Measurements from ENCODE around the gene PDGFD.

Gene PDGFD

GRCh38 chr11:104154296-104154695 is 9.7 kb downstream of the PDGFD start:
- TF ChIP-seq CTCF (IDR thresholded peaks at IDR 0.05): no peak

GRCh38 chr11:104152941-104153505 is 10.9 kb downstream of the PDGFD start:
- TF ChIP-seq CTCF (IDR thresholded peaks at IDR 0.05): no peak

GRCh38 chr11:104151404-104152204 is 12.3 kb downstream of the PDGFD start:
- TF ChIP-seq CTCF (IDR thresholded peaks at IDR 0.05): peak; percentile 57

- TF ChIP-seq CTCF (IDR thresholded peaks at IDR 0.05): no peak
Measured at GRCh38 chr11:104148706-104149105, 15.2 kb downstream of the PDGFD start.

GRCh38 chr11:104148074-104148473 is 15.9 kb downstream of the PDGFD start:
- no peak for TF ChIP-seq CTCF (IDR thresholded peaks at IDR 0.05)

GRCh38 chr11:104146943-104147342 is 17.0 kb downstream of the PDGFD start:
- TF ChIP-seq CTCF (IDR thresholded peaks at IDR 0.05): no peak

- TF ChIP-seq CTCF (IDR thresholded peaks at IDR 0.05): no peak
Measured at GRCh38 chr11:104146421-104146820, 17.5 kb downstream of the PDGFD start.
